ENCODE results near the gene CTNNA3. TPM values are rescaled to one million over a fixed set of nuclear protein-coding genes. Genes with fewer than 3 reads are reported as not detected.

The CTNNA3 gene
- polyA plus RNA-seq, 1 experiment, result not detected

DNA sequence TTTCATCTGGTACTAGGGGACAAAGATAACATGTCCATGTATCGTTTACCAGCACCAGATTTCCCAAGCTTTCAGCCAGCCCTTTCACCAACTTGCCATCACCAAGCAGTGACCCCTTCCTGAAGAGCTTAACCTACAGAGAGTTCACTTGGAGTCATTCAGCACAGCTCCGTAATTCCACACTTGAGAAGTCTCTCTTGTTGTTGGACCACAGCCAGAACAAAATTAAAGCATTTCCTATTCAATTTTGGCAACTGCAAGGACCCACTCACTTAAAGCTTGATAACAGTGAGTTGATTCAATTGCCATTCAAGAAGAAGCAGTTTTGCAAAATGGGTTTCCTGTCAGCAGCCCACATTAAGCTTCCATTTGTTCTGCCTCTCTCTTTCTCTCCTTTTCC lies 858.7 kb downstream of the CTNNA3 start:
- POLR2A ChIA-PET, result no interaction called here
- no peaks in the 10 kb centered on the region for H3K36me3 ChIP-seq (ENCODE audit: control insufficient read depth, insufficient read depth, low read length)
- TF ChIP-seq, protein P1, sequence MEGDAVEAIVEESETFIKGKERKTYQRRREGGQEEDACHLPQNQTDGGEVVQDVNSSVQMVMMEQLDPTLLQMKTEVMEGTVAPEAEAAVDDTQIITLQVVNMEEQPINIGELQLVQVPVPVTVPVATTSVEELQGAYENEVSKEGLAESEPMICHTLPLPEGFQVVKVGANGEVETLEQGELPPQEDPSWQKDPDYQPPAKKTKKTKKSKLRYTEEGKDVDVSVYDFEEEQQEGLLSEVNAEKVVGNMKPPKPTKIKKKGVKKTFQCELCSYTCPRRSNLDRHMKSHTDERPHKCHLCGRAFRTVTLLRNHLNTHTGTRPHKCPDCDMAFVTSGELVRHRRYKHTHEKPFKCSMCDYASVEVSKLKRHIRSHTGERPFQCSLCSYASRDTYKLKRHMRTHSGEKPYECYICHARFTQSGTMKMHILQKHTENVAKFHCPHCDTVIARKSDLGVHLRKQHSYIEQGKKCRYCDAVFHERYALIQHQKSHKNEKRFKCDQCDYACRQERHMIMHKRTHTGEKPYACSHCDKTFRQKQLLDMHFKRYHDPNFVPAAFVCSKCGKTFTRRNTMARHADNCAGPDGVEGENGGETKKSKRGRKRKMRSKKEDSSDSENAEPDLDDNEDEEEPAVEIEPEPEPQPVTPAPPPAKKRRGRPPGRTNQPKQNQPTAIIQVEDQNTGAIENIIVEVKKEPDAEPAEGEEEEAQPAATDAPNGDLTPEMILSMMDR (IDR thresholded peaks at IDR 0.05; ENCODE audit: insufficient read depth, low read depth, low read length), result no peak
- CTCF ChIA-PET, result no interaction called here
- H3K4me3 ChIP-seq (ENCODE audit: low read depth, low read length), result no peak overlapping the region
- no peak for DNase-seq (ENCODE audit: low read depth)
- H3K27me3 ChIP-seq (ENCODE audit: control insufficient read depth, insufficient read depth, low read length), result no peaks in the 10 kb centered on the region

DNA sequence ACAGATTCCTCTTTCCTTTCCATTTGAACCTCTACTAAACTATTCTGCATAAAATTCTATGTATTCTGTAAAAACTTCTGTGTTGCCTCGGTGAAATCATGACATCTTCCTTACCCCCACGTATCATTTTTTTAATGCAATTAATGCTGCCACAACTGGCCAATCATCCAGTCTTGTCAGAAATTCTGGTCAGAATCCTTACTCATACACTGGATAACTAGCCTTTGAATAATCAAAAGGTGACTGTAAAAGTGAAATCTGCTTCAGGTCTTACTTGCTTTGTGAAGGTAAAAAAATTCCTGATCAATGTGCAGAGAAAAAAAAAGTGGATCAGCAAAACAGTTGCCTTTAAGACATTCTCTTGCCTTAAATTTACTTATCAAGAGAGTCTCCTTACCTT lies 859.2 kb downstream of the CTNNA3 start:
- Histone ChIP-seq H3K27me3 (ENCODE audit: control insufficient read depth, insufficient read depth, low read length) (no peaks in the 10 kb centered on the region), H3K36me3 (ENCODE audit: control insufficient read depth, insufficient read depth, low read length) (no peaks in the 10 kb centered on the region), H3K4me3 (ENCODE audit: low read depth, low read length) (no peak overlapping the region)
- CTCF ChIA-PET, result no interaction called here
- no peak for DNase-seq (ENCODE audit: low read depth)
- POLR2A ChIA-PET, result no interaction called here
- TF ChIP-seq, protein P1 (IDR thresholded peaks at IDR 0.05; ENCODE audit: insufficient read depth, low read depth, low read length), result no peak

DNA sequence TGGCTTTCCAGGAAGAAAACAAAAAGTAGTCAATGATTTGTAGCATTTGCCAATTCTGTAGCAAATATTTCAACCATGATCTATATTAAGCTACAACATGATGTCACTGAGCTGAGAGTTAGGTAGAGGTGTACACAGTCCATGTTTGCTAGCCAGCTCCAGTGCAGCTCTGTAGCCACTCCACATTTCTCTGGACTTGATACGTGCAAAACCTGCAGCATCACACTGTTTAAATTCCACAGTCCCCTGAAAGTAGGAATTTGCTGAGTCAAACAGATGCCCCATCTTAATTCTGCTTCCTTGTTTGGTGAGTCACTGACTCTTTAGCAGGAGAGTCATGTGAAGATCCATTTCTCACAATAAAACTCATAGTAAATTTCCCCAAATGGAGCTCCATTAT lies 859.9 kb downstream of the CTNNA3 start:
- CTCF ChIA-PET, result no interaction called here
- TF ChIP-seq, protein P1 (IDR thresholded peaks at IDR 0.05; ENCODE audit: insufficient read depth, low read depth, low read length), result no peak
- H3K4me3 ChIP-seq (ENCODE audit: low read depth, low read length), result no peak overlapping the region
- peak; percentile 28 for DNase-seq (ENCODE audit: low read depth)
- H3K36me3 ChIP-seq (ENCODE audit: control insufficient read depth, insufficient read depth, low read length), result no peaks in the 10 kb centered on the region
- no peaks in the 10 kb centered on the region for H3K27me3 ChIP-seq (ENCODE audit: control insufficient read depth, insufficient read depth, low read length)
- POLR2A ChIA-PET, result no interaction called here

DNA sequence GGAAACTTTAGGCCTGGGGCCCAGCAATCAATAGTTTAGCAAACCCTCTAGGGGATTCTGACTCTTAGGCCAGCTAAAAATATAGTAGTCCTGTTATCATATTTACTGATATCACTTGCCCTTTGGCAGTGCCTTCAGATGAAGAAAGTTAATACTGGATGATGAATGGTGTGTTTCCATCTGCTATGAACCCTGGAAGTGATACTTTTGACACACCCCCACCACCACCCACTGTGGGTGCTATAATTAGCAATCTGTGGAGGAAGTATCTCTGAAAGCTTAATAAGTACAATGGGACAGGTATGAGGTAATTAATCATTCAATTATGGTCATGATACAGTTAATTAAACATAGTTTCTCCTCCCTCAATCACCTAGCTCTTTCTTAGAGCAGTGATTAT lies 860.6 kb downstream of the CTNNA3 start:
- CTCF ChIA-PET, result no interaction called here
- POLR2A ChIA-PET, result no interaction called here
- TF ChIP-seq, protein P1 (IDR thresholded peaks at IDR 0.05; ENCODE audit: insufficient read depth, low read depth, low read length), result no peak
- Histone ChIP-seq H3K27me3 (ENCODE audit: control insufficient read depth, insufficient read depth, low read length) (no peaks in the 10 kb centered on the region), H3K36me3 (ENCODE audit: control insufficient read depth, insufficient read depth, low read length) (no peaks in the 10 kb centered on the region), H3K4me3 (ENCODE audit: low read depth, low read length) (no peak overlapping the region)
- DNase-seq (ENCODE audit: low read depth), result no peak

DNA sequence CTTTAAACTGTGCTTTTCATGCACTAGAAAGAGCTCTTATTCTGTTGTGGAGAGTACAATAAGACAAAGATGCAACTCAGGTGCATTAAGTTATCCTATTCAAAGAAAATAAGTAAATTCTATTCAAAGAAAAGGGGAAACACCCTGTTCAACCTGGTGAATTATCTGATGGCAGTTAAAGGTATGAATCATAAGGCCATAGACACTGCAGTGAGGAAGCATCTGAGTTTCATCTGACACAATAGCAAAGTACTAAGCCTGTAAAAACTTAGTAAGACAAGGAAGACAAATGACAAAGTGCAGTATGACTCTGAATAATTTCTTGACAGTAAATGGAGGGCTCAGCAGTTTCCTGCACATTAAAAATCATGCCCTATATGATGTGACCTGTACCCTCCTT lies 861.2 kb downstream of the CTNNA3 start:
- ChIA-PET POLR2A (no interaction called here), CTCF (interaction anchor here (0.5 kb wide), 1 partner anchor 280 kb away, joined by 3 read pairs; no protein-coding TSS in a partner anchor)
- TF ChIP-seq, protein P1 (IDR thresholded peaks at IDR 0.05; ENCODE audit: insufficient read depth, low read depth, low read length), result no peak
- no peak for DNase-seq (ENCODE audit: low read depth)
- Histone ChIP-seq H3K36me3 (ENCODE audit: control insufficient read depth, insufficient read depth, low read length) (no peaks in the 10 kb centered on the region), H3K4me3 (ENCODE audit: low read depth, low read length) (no peak overlapping the region), H3K27me3 (ENCODE audit: control insufficient read depth, insufficient read depth, low read length) (no peaks in the 10 kb centered on the region)

Measured in BJ (cell line).